Thyroid gland (tissue), 4 donors: ENCODE data around the gene C5orf52.

Experiments used
- POLR2A ChIP-seq, 2 donors: fragments of 450-650 bp; IDR thresholded peaks; one replicate each; pipeline ENCODE4 v1.6.1; 2017; ENCODE audit warnings: antibody characterized with exemption in 2 of 2, mild to moderate bottlenecking in 2 of 2, moderate library complexity in 1 of 2
- TF ChIP-seq, protein P1 (sequence below), 6 experiments: fragments of 200-600 bp in 3 of 6; fragments of 450-650 bp in 3 of 6; sonication (generic) in 3 of 6; IDR thresholded peaks; one replicate each; pipeline ENCODE4 v1.5.1; 2016 to 2019; ENCODE audit warnings: antibody characterized with exemption in 6 of 6, mild to moderate bottlenecking in 2 of 6, inconsistent platforms in 1 of 6, moderate library complexity in 1 of 6

DNA sequence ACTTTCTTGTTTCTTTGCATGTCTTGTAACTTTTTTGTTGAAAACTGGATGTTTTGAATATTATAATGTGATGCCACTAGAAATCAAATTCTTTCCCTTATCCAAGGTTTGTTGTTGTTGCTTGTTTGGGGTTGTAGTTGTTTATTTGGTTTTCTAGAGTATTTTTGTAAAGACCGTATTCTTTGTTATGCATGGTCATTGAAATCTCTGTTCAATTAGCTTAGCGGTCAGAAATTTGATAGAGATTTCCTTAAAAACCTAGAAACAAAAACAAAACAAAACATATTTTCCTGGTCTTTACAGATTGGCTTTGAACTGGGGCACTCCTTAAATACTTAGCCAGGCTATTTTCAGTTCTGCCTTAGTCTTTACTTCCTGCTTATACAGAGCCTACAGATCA, 41.0 kb upstream of the C5orf52 start:
- TF ChIP-seq, protein P1, sequence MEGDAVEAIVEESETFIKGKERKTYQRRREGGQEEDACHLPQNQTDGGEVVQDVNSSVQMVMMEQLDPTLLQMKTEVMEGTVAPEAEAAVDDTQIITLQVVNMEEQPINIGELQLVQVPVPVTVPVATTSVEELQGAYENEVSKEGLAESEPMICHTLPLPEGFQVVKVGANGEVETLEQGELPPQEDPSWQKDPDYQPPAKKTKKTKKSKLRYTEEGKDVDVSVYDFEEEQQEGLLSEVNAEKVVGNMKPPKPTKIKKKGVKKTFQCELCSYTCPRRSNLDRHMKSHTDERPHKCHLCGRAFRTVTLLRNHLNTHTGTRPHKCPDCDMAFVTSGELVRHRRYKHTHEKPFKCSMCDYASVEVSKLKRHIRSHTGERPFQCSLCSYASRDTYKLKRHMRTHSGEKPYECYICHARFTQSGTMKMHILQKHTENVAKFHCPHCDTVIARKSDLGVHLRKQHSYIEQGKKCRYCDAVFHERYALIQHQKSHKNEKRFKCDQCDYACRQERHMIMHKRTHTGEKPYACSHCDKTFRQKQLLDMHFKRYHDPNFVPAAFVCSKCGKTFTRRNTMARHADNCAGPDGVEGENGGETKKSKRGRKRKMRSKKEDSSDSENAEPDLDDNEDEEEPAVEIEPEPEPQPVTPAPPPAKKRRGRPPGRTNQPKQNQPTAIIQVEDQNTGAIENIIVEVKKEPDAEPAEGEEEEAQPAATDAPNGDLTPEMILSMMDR (IDR thresholded peaks at IDR 0.05): no peak
- no peak for TF ChIP-seq POLR2A (IDR thresholded peaks at IDR 0.05)
